Fibroblast of skin of scalp (primary cell): ENCODE data around the gene NCK2.

Source experiments
- DNase-seq: peaks from one replicate; pipeline ENCODE4 v3.0.0-alpha.2; 2013

The NCK2 gene

GRCh38 chr2:105874466-105874865, 129.8 kb downstream of the NCK2 start:
- no peak for DNase-seq

- DNase-seq: no peak
Observed at GRCh38 chr2:105875241-105875640, 130.5 kb downstream of the NCK2 start.

DNA sequence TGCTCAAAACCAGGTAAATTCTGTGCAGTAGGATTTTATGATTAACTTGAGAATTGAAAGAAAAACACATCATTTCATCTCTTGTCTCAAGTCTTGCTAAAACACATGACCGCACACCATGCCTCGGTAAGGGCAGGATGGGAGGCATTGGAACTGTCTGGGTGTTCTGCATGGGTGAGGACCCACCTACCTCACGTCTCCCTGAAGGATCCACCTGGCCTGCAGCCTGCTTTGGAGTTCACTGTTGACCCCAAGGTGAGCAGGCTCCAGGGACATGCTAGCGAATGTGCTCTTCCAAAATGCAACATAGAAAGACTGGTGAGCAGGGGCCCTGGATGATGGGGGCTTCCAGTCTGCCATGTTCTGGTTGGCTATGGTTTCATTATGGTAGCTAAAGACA, 131.5 kb downstream of the NCK2 start:
- no peak for DNase-seq

GRCh38 chr2:105877945-105878344, 133.2 kb downstream of the NCK2 start:
- no peak for DNase-seq

DNA sequence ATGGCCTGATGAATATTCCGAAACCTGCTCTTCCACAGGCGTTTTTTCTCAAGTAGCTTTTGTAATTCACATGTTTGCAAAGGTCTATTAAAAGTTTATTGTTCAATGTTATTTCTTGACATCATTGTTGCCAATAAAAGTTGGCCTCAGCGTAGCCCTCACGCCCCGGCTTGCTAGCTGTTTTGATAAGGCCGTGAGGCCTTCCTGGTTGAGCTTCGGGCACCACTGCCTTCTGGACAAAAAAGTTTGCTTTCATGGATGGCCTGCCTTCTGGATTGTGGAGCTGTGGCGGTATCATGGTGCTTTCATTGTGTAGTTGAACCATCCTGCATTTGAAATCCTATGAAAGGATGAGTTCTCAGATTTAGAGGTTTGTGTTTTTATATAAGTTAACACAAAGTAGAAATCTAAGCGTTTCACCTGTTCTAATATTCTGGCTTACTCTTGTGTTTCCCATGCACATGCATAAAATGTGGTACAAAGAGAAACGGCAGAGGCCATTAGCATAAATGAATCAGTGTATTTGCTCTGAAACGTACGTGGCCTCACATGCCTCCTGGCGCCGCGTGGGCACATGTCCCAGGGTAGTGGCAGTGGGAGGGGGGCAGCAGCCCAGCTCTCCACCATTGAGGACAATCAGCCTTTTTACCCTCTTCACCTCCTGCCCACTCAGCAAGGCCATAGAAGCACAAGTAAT, 134.5 kb downstream of the NCK2 start:
- DNase-seq: no peak

GRCh38 chr2:105879803-105880300, 135.1 kb downstream of the NCK2 start:
- DNase-seq: no peak

GRCh38 chr2:105880637-105881036, 135.9 kb downstream of the NCK2 start:
- DNase-seq: no peak

DNA sequence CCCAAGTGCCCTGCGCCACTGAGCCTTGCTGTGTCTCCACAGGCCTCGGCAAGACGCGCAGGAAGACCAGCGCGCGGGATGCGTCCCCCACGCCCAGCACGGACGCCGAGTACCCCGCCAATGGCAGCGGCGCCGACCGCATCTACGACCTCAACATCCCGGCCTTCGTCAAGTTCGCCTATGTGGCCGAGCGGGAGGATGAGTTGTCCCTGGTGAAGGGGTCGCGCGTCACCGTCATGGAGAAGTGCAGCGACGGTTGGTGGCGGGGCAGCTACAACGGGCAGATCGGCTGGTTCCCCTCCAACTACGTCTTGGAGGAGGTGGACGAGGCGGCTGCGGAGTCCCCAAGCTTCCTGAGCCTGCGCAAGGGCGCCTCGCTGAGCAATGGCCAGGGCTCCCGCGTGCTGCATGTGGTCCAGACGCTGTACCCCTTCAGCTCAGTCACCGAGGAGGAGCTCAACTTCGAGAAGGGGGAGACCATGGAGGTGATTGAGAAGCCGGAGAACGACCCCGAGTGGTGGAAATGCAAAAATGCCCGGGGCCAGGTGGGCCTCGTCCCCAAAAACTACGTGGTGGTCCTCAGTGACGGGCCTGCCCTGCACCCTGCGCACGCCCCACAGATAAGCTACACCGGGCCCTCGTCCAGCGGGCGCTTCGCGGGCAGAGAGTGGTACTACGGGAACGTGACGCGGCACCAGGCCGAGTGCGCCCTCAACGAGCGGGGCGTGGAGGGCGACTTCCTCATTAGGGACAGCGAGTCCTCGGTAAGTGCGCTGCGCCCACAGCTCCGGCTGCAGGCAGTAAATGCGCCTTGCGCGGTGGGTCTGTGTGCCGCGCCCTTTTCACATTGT, 136.8 kb downstream of the NCK2 start:
- DNase-seq: no peak

DNA sequence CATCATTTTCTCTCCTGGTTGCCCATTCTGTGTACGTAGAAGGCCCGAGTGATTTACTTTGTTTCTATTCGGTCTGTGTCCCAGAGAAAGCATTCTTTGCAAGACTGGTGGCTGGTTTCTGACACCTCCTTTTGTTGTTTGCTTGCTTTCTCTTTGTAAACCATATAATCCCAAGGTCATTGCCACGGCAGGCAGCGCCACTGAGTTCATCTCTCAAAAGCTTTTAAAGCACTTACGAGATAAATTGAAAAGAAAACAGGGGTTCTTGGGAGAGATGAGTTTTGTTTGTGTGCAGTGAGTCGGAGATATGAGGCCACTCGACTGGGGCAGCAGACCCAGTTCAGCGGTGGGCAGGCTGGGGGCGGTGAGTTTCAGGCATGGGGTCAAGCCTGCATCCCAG, 137.6 kb downstream of the NCK2 start:
- no peak for DNase-seq

- no peak for DNase-seq
Observed at GRCh38 chr2:105882920-105883435, 138.3 kb downstream of the NCK2 start.

DNA sequence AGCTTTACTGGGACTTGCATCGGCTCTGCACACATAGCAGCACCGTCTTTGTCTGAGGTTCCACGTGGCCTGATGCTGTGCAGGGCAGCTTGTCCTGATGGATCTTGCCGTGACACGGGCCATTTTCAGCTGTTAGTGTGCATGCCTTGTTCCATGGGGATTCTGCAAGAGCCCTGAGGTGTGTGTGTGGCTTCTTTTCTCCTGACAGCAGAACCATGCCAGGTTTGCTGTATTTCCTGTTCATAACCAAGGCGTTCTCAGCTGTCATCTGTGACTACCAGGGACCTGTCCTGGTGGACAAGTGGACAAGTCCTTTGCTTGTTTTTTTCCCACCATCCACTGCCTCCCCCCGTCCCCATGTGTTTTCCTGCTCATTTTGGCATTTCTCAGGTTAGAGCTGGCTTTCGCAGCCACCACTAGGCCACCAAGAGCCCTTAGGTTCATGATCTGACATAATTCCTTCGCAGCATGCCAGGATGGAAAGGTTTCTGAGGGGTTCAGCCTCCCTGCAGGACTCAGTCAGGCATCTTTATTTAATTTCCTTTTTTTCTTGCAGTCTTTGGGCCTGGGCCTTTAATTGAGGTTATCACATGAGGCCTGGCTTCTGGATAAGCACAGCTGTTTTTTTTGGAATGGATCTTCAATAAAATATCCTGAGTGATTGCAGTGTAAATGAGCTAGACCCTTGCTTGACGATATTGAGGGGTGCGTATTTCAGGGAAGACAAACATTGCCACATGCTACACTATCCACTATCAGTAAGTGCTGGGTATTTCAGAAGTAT, 139.4 kb downstream of the NCK2 start:
- no peak for DNase-seq

DNA sequence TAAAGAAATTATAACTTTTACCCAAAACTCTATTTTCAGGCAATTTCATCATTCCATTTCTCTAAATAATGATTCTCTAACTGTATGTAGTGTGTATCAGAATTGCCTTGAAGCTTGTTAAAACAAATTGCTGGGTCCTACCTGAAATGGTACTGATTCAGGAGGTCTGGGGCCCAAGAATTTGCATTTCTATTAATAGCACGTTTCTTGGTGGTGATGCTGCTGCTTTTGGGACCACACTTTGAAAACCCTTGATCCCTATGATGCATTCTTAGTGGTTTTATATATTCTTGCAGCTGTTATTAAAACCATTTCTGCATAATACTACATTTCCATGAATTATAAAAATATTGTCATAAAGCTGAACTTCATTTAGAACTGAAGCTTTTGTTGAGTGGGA, 140.7 kb downstream of the NCK2 start:
- DNase-seq: no peak

- DNase-seq: peak; percentile 58
Observed at GRCh38 chr2:105886029-105886454, 141.3 kb downstream of the NCK2 start.

DNA sequence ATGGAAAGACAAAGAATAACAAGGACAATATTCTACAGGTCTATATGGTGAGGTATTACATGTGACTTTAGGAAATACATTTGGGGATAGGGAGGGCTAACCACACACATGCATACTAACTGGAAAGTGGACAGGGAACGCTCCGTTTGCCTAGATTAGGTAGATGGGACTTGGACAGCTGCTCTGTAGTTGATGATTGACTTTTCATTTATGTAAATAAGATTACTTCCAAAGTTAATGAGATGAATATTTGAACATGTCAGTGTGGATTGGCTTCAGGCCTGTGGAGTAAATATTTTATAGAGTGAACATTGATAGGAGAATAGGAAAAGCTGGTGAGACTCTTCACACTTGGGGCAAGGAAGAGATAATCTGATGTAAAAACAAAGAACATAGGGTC, 142.0 kb downstream of the NCK2 start:
- DNase-seq: no peak

- no peak for DNase-seq
Observed at GRCh38 chr2:105887256-105887655, 142.5 kb downstream of the NCK2 start.

- no peak for DNase-seq
Observed at GRCh38 chr2:105888625-105889024, 143.9 kb downstream of the NCK2 start.

GRCh38 chr2:105889046-105889445, 144.3 kb downstream of the NCK2 start:
- DNase-seq: no peak

- DNase-seq: no peak
Observed at GRCh38 chr2:105890111-105890510, 145.4 kb downstream of the NCK2 start.

GRCh38 chr2:105890856-105891255, 146.1 kb downstream of the NCK2 start:
- no peak for DNase-seq

DNA sequence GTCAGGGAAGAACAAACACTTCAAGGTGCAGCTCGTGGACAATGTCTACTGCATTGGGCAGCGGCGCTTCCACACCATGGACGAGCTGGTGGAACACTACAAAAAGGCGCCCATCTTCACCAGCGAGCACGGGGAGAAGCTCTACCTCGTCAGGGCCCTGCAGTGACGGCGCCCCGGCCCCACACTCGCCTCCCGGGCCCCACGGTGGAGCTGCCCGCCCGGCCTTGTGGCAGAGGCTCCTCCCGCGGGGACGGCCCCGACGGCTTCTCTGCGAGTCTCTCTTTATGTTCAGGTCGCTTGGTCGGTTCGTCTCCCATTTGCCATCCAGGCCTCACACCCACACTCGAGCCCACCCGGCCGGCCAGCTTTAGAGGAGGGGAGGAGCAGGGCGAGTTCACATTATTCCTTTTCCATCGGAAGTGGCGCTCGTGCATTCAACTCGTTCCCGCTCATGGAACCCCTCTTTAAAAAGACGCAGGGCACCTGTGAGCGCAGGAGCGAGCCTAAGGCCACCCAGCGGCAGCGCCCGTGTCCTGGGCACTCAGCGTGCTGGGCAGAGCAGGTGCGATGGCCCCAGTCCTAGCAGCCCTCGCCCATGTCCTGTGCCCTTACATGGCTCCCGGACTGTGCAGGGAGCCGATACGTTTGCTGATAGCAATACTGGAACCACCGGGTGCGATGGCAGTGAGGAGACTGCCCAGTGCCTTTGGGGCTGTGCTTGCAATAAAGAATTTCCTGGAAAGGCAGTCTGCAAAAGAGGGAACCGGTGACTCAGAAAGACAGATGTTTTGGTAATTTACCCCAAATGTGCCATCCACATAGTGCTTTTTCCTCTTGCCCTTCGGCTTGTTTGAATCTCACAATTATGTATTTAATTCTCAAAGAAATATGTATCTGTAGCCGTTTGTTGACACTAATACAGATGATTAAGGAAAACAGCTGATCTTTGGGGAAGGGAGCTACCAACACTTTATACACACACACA, 148.6 kb downstream of the NCK2 start:
- DNase-seq: peak; percentile 12

GRCh38 chr2:105894327-105894944, 149.7 kb downstream of the NCK2 start:
- no peak for DNase-seq
